IMR-90 (cell line): Measurements from ENCODE around the gene COPS2. TPM values are rescaled to one million over a fixed set of nuclear protein-coding genes. Genes with fewer than 3 reads are reported as not detected.

Source experiments
- ATAC-seq: fragments of 200-7000 bp; cut with Tn5 transposase; 2 replicates; pipeline ENCODE4 v1.9.1; 2020; ENCODE audit warnings: low read depth, mild to moderate bottlenecking, moderate library complexity
- BruUV-seq: library from RNA; stranded (reverse); fragments of 400-500 nt; replicated peaks from 2 replicates; lab custom pipeline; 2021; lab: Mats Ljungman, UMichigan
- CTCF ChIA-PET: fragments of 300-600 bp; formaldehyde crosslinking; extraction: SDS; loops from one replicate; lab custom pipeline; 2021; ENCODE audit warnings: antibody characterized with exemption; lab: Yijun Ruan, JAX
- POLR2A ChIA-PET: fragments of 300-600 bp; sonication (Branson Sonifier 250); formaldehyde crosslinking; loops from one replicate; lab custom pipeline; 2022; ENCODE audit warnings: antibody characterized with exemption; ENCODE audit not compliant: unreplicated experiment; lab: Charles Lee
- DNase-seq: peaks from one replicate; pipeline ENCODE4 v3.0.0; 2013
- H2AFZ ChIP-seq: replicated peaks from 2 replicates; pipeline ENCODE3; 2013; ENCODE audit warnings: low read length, mild to moderate bottlenecking; ENCODE audit not compliant: poor library complexity
- H2AK5ac ChIP-seq: 2 replicates; pipeline ENCODE4 v1.6.1; 2013; ENCODE audit warnings: low read depth, low read length, inconsistent platforms
- H2AK9ac ChIP-seq: replicated peaks from 2 replicates; pipeline ENCODE3; 2013; ENCODE audit warnings: mild to moderate bottlenecking, low read depth, low read length, moderate library complexity; ENCODE audit not compliant: poor library complexity
- H2BK120ac ChIP-seq: 2 replicates; pipeline ENCODE4 v1.6.1; 2013; ENCODE audit warnings: low read depth, low read length, inconsistent platforms
- H2BK15ac ChIP-seq: 3 replicates; pipeline ENCODE4 v1.6.1; 2013; ENCODE audit warnings: low read depth, low read length, inconsistent platforms
- H2BK20ac ChIP-seq: 2 replicates; pipeline ENCODE4 v1.6.1; 2013; ENCODE audit warnings: low read depth, mild to moderate bottlenecking, inconsistent platforms, low read length, moderate library complexity
- H2BK5ac ChIP-seq: 2 replicates; pipeline ENCODE4 v1.6.1; 2013; ENCODE audit warnings: mild to moderate bottlenecking, low read depth, low read length, inconsistent platforms; ENCODE audit not compliant: poor library complexity, severe bottlenecking
- H3K14ac ChIP-seq: replicated peaks from 2 replicates; pipeline ENCODE4 v1.6.1; 2013; ENCODE audit warnings: low read depth, low read length, inconsistent platforms
- H3K18ac ChIP-seq: 2 replicates; pipeline ENCODE4 v1.6.1; 2013; ENCODE audit warnings: low read depth, low read length, control low read depth
- H3K23ac ChIP-seq: 2 replicates; pipeline ENCODE4 v1.6.1; 2013; ENCODE audit warnings: low read depth, low read length, inconsistent platforms
- H3K27ac ChIP-seq: 2 replicates; pipeline ENCODE4 v1.5.1; 2013; ENCODE audit warnings: mild to moderate bottlenecking, control low read depth, low read length; ENCODE audit not compliant: insufficient read depth
- H3K27me3 ChIP-seq: 2 replicates; pipeline ENCODE4 v1.6.1; 2013; ENCODE audit warnings: low read length; ENCODE audit not compliant: control insufficient read depth, insufficient read depth
- H3K36me3 ChIP-seq: 2 replicates; pipeline ENCODE4 v1.6.1; 2013; ENCODE audit warnings: low read length, mixed read lengths; ENCODE audit not compliant: control insufficient read depth, insufficient read depth
- H3K4ac ChIP-seq: 2 replicates; pipeline ENCODE4 v1.6.1; 2013; ENCODE audit warnings: low read depth, low read length, inconsistent platforms
- H3K4me1 ChIP-seq: 2 replicates; pipeline ENCODE4 v1.6.1; 2013; ENCODE audit warnings: low read length, mixed read lengths; ENCODE audit not compliant: control insufficient read depth, insufficient read depth
- H3K4me2 ChIP-seq: 2 replicates; pipeline ENCODE4 v1.6.1; 2013; ENCODE audit warnings: low read depth, mild to moderate bottlenecking, control low read depth, low read length, moderate library complexity
- H3K4me3 ChIP-seq: 2 replicates; pipeline ENCODE4 v1.5.1; 2013; ENCODE audit warnings: low read depth, mild to moderate bottlenecking, control low read depth, low read length, moderate library complexity; ENCODE audit not compliant: insufficient read depth
- H3K56ac ChIP-seq: 2 replicates; pipeline ENCODE4 v1.6.1; 2013; ENCODE audit warnings: low read length, inconsistent platforms; ENCODE audit not compliant: insufficient read depth; ENCODE audit errors: extremely low read depth
- H3K79me1 ChIP-seq, 2 experiments: 2 replicates each; pipeline ENCODE4 v1.6.1; 2013; ENCODE audit warnings: low read length in 2 of 2, inconsistent platforms in 1 of 2, low read depth in 1 of 2
- H3K9ac ChIP-seq: 2 replicates; pipeline ENCODE4 v1.6.1; 2013; ENCODE audit warnings: low read depth, low read length, control low read depth
- H3K9me1 ChIP-seq: 2 replicates; pipeline ENCODE4 v1.6.1; 2013; ENCODE audit warnings: low read length, inconsistent platforms; ENCODE audit not compliant: insufficient read depth
- H3K9me3 ChIP-seq: 2 replicates; pipeline ENCODE4 v1.6.1; 2013; ENCODE audit warnings: low read length; ENCODE audit not compliant: control insufficient read depth, insufficient read depth
- H4K20me1 ChIP-seq: 2 replicates; pipeline ENCODE4 v1.6.1; 2013; ENCODE audit warnings: low read length, inconsistent platforms; ENCODE audit not compliant: insufficient read depth
- H4K5ac ChIP-seq: 2 replicates; pipeline ENCODE4 v1.6.1; 2013; ENCODE audit warnings: mild to moderate bottlenecking, low read depth, low read length, control low read depth
- H4K8ac ChIP-seq, 2 experiments: 2 replicates each; pipeline ENCODE4 v1.6.1; 2013; ENCODE audit warnings: low read depth in 2 of 2, low read length in 2 of 2, control low read depth in 1 of 2, inconsistent platforms in 1 of 2
- H4K91ac ChIP-seq: 2 replicates; pipeline ENCODE4 v1.6.1; 2013; ENCODE audit warnings: low read depth, low read length, inconsistent platforms; ENCODE audit not compliant: insufficient read depth
- MAFK ChIP-seq: IDR thresholded peaks from 2 replicates; pipeline ENCODE4 v1.6.1; 2012; ENCODE audit warnings: low read depth, low read length, improper control_type of control experiment
- NFE2L2 ChIP-seq: fragments of 150-350 bp; IDR thresholded peaks from 2 replicates; pipeline ENCODE4 v1.6.1; 2016; ENCODE audit warnings: low read depth, mild to moderate bottlenecking, low read length
- RAD21 ChIP-seq: IDR thresholded peaks from 2 replicates; pipeline ENCODE4 v1.6.1; 2012; ENCODE audit warnings: low read length, improper control_type of control experiment
- SMC3 ChIP-seq: fragments of 150-350 bp; IDR thresholded peaks from 2 replicates; pipeline ENCODE4 v1.6.1; 2016; ENCODE audit warnings: low read depth, mild to moderate bottlenecking, antibody characterized with exemption, low read length, moderate library complexity
- WGBS, 2 experiments: methylation state at CpG; one replicate each; pipeline versions ENCODE4 v1.1.5 to v1.1.7; 2013; ENCODE audit warnings: missing lambda C conversion rate in 2 of 2; ENCODE audit not compliant: insufficient read length in 1 of 2; ENCODE audit errors: extremely low coverage in 2 of 2; 5-methylcytosine and 5-hydroxymethylcytosine counted together
- dilution Hi-C: fragments of 300-500 bp; cut with HindIII; formaldehyde crosslinking; loops from one replicate; pipeline ENCODE4 v1.14.3; 2018; ENCODE audit warnings: low sequenced_read_pairs; ENCODE audit not compliant: unreplicated experiment
- in situ Hi-C: fragments of 300-500 bp; cut with MboI; formaldehyde crosslinking; loops from 3 replicates; pipeline ENCODE4 v1.14.3; 2019; ENCODE audit warnings: low sequenced_read_pairs, inconsistent platforms, mixed read lengths
- intact Hi-C: fragments of 100-400 bp; cut with micrococcal nuclease; formaldehyde crosslinking; loops from 2 replicates; pipeline ENCODE4 v1.10.0; 2022
- polyA plus RNA-seq, 3 experiments: library from polyadenylated mRNA; depleted of rRNA; stranded (reverse); fragments of >200 nt; gene quantifications; 2 replicates each; pipeline ENCODE4 v1.2.3, GENCODE V29; 2012; ENCODE audit warnings: low replicate concordance in 1 of 3
- total RNA-seq: library from RNA; depleted of rRNA; stranded (reverse); fragments of >200 nt; gene quantifications from 2 replicates; pipeline ENCODE4 v1.2.3, GENCODE V29; 2012

Gene COPS2
- total and polyA plus RNA-seq, 2 of the 4 experiments (the other 2 are of a cell fraction), result 54.6 to 75.6 TPM

DNA sequence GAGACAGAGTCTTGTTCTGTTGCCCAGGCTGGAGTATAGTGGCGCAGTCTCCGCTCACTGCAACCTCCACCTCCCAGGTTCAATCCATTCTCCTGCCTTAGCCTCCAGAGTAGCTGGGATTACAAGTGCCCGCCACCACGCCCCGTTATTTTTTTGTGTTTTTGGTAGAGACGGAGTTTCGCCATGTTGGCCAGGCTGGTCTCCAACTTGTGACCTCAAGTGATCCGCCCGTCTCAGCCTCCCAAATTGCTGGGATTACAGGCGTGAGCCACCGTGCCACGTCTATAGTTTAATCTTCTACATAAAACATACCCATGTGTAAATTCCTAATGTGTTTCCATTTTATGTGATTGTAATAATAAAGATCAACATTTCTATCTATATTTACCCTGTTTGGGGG, 16.4 kb upstream of the COPS2 start:
- no peak overlapping the region for H2AK5ac ChIP-seq
- H3K4me2 ChIP-seq, result no peak overlapping the region
- TF ChIP-seq MAFK (no peak), NFE2L2 (no peak), SMC3 (no peak), RAD21 (no peak)
- no TSS peak for BruUV-seq
- H3K9me1 ChIP-seq, result no peaks in the 10 kb centered on the region
- no peak overlapping the region for H3K4me3 ChIP-seq
- no peak overlapping the region for H2BK120ac ChIP-seq
- no peak overlapping the region for H4K8ac ChIP-seq
- ATAC-seq (no peak), DNase-seq (no peak)
- no peak overlapping the region for H2AK9ac ChIP-seq
- in situ Hi-C loops, result no loop called here
- no peak overlapping the region for H3K4ac ChIP-seq
- ChIA-PET CTCF (no interaction called here), POLR2A (no interaction called here)
- H3K23ac ChIP-seq, result no peak overlapping the region
- no peaks in the 10 kb centered on the region for H3K27me3 ChIP-seq
- no peak overlapping the region for H2AFZ ChIP-seq
- WGBS, 2 experiments, result 80% methylated on average over 2 of the region's 12 CpGs; no CpG with 5 or more reads in 1 of the 2 experiments
- H3K27ac ChIP-seq, result no peak overlapping the region
- H3K4me1 ChIP-seq, result no peaks in the 10 kb centered on the region
- no peaks in the 10 kb centered on the region for H3K36me3 ChIP-seq
- no peak overlapping the region for H3K56ac ChIP-seq
- H3K9ac ChIP-seq, result no peak overlapping the region
- H3K14ac ChIP-seq, result no peak overlapping the region
- H3K18ac ChIP-seq, result no peak overlapping the region
- no peak overlapping the region for H2BK20ac ChIP-seq
- no peak overlapping the region for H4K5ac ChIP-seq
- intact Hi-C loops, result no loop called here
- peaks cover 16 to 56% of the 10 kb centered on the region in 2 experiments for H3K79me1 ChIP-seq
- no peaks in the 10 kb centered on the region for H4K20me1 ChIP-seq
- H2BK5ac ChIP-seq, result no peak overlapping the region
- H3K9me3 ChIP-seq, result no peaks in the 10 kb centered on the region
- dilution Hi-C loops, result no loop called here
- no peak overlapping the region for H4K91ac ChIP-seq
- no peak overlapping the region for H2BK15ac ChIP-seq
